Spleen (tissue), 11 donors: ENCODE results near the gene SHC2. TPM values are rescaled to one million over a fixed set of nuclear protein-coding genes. Genes with fewer than 3 reads are reported as not detected.
"Not testable (repeated sequence)": the region's sequence is repeated elsewhere in the genome, so short reads cannot be mapped to it uniquely, and the experiment has no call there.

Source experiments
- DNase-seq: peaks from one replicate; pipeline ENCODE4 v3.0.0-alpha.2; 2020
- H3K27ac ChIP-seq, 8 donors: fragments of 200-600 bp; sonication (generic) in 7 of 8; 1 replicate in 4 of 8; 2 replicates in 4 of 8; pipeline versions ENCODE4 v1.5.0 to v1.8.0; 2016 to 2021; ENCODE audit warnings: inconsistent platforms in 4 of 8, mild to moderate bottlenecking in 4 of 8, moderate library complexity in 1 of 8
- H3K27me3 ChIP-seq, 7 donors: fragments of 200-600 bp; sonication (generic) in 6 of 7; replicated peaks in 1 of 7; 1 replicate in 4 of 7; 2 replicates in 3 of 7; pipeline versions ENCODE4 v1.5.0 to v1.8.0; 2016 to 2021; ENCODE audit warnings: inconsistent platforms in 3 of 7, mild to moderate bottlenecking in 1 of 7
- H3K36me3 ChIP-seq, 6 donors: fragments of 200-600 bp; sonication (generic) in 5 of 6; 1 replicate in 4 of 6; 2 replicates in 2 of 6; pipeline versions ENCODE4 v1.5.0 to v1.8.0; 2016 to 2021; ENCODE audit warnings: inconsistent platforms in 2 of 6
- H3K4me1 ChIP-seq, 6 donors: fragments of 200-600 bp; sonication (generic) in 5 of 6; 1 replicate in 3 of 6; 2 replicates in 3 of 6; pipeline versions ENCODE4 v1.5.0 to v1.8.0; 2016 to 2021; ENCODE audit warnings: inconsistent platforms in 3 of 6
- H3K4me3 ChIP-seq, 8 donors: fragments of 200-600 bp; sonication (generic) in 7 of 8; 1 replicate in 4 of 8; 2 replicates in 4 of 8; pipeline versions ENCODE4 v1.5.0 to v1.8.0; 2016 to 2021; ENCODE audit warnings: inconsistent platforms in 4 of 8, mild to moderate bottlenecking in 4 of 8, moderate library complexity in 2 of 8
- H3K9me3 ChIP-seq, 8 donors: fragments of 200-600 bp; sonication (generic) in 7 of 8; 1 replicate in 4 of 8; 2 replicates in 4 of 8; pipeline versions ENCODE4 v1.5.0 to v1.8.0; 2016 to 2021; ENCODE audit warnings: inconsistent platforms in 4 of 8
- CTCF ChIP-seq, 11 experiments: fragments of 200-600 bp in 7 of 11; fragments of 450-650 bp in 4 of 11; sonication (generic) in 4 of 11; IDR thresholded peaks in 8 of 11; conservative IDR thresholded peaks in 3 of 11; 1 replicate in 7 of 11; 2 replicates in 4 of 11; pipeline versions ENCODE4 v1.4.0 to v1.8.0; 2016 to 2021; ENCODE audit warnings: antibody characterized with exemption in 11 of 11, inconsistent platforms in 4 of 11, mild to moderate bottlenecking in 1 of 11
- POLR2A ChIP-seq, 3 donors: fragments of 450-650 bp; IDR thresholded peaks; one replicate each; pipeline ENCODE4 v1.5.1; 2017; ENCODE audit warnings: antibody characterized with exemption in 3 of 3, mild to moderate bottlenecking in 1 of 3
- POLR2AphosphoS5 ChIP-seq, 3 donors: sonication (generic); formaldehyde crosslinking; IDR thresholded peaks; one replicate each; pipeline ENCODE4 v1.5.1; 2017; ENCODE audit warnings: antibody characterized with exemption in 3 of 3
- WGBS, 5 donors: extraction: QIAGEN DNeasy Blood & Tissue Kit in 3 of 5; methylation state at CpG; one replicate each; pipeline versions ENCODE4 v1.1.5 to v1.1.7; 2013 to 2018; 5-methylcytosine and 5-hydroxymethylcytosine counted together
- intact Hi-C: fragments of 100-400 bp; cut with DNase I; formaldehyde crosslinking; loops from one replicate; pipeline ENCODE4 v1.15.0; 2023; ENCODE audit warnings: low total_unique reads
- polyA plus RNA-seq, 3 donors: library from polyadenylated mRNA; stranded (reverse); fragments of 200-250 nt; gene quantifications; one replicate each; pipeline ENCODE4 v1.2.1, GENCODE V29; 2013
- total RNA-seq, 7 donors: library from RNA; depleted of rRNA in 3 of 7; stranded (reverse); fragments of >200 nt in 3 of 7; fragmentation: NEBNext Ultra II Directional in 4 of 7; extraction: Animal tissue kit (Norgen Biotek cat#: 25700) in 4 of 7; gene quantifications; one replicate each; pipeline versions ENCODE4 v1.1.0 to v1.2.1, GENCODE V29; 2016 to 2021
- donor health status: healthy with polysubstance abuse.
- donor health status: DM: no; HTN: no; CAD: no; lungs with moderate emphysema.
- donor health status: DM: no; HTN: no; CAD: no.
- donor health status: Bipolar disorder and iron deficiency.
- donor health status: healthy.
- donor health status: DM: no; HTN: no; CAD: no.
- donor health status: DM: yes; HTN: yes; CAD: no.

The SHC2 gene
- total and polyA plus RNA-seq, 10 donors: 19.6 to 123 (median 45.2) TPM

- no peak for TF ChIP-seq POLR2AphosphoS5 (IDR thresholded peaks at IDR 0.05)
- TF ChIP-seq POLR2A (IDR thresholded peaks at IDR 0.05): no peak
- TF ChIP-seq CTCF (IDR thresholded peaks at IDR 0.05 in 8 of 11, conservative IDR thresholded peaks at IDR 0.05 in 3 of 11): no peak
- H3K4me3 ChIP-seq: no peak overlapping the region
- DNase-seq: no peak
- no peak overlapping the region for H3K27ac ChIP-seq
- intact Hi-C loops: no loop called here
- peaks cover 0 to 39% (median 11%) of the 10 kb centered on the region in 7 donors for H3K27me3 ChIP-seq
- H3K36me3 ChIP-seq: no peaks in the 10 kb centered on the region
- WGBS, 5 donors: 72 to 78% (median 75%) methylated on average over 18 of the region's 18 CpGs
- H3K4me1 ChIP-seq: no peaks in the 10 kb centered on the region
- peaks cover 0 to 19% (median 0%) of the 10 kb centered on the region in 8 donors for H3K9me3 ChIP-seq
These were observed 63.5 kb downstream of the SHC2 start for GRCh38 chr19:397321-397720.

GRCh38 chr19:395467-395866, 65.4 kb downstream of the SHC2 start:
- Histone ChIP-seq H3K9me3 (peaks cover 0 to 19% (median 0%) of the 10 kb centered on the region in 8 donors), H3K27me3 (peaks cover 0 to 23% (median 0%) of the 10 kb centered on the region in 7 donors), H3K4me3 (no peak overlapping the region), H3K36me3 (no peaks in the 10 kb centered on the region), H3K4me1 (no peaks in the 10 kb centered on the region), H3K27ac (no peak overlapping the region)
- intact Hi-C loops: no loop called here
- 79 to 89% (median 85%) methylated on average over 5 of the region's 5 CpGs for WGBS, 5 donors
- no peak for DNase-seq
- TF ChIP-seq CTCF (IDR thresholded peaks at IDR 0.05 in 8 of 11, conservative IDR thresholded peaks at IDR 0.05 in 3 of 11) (no peak), POLR2A (IDR thresholded peaks at IDR 0.05) (no peak), POLR2AphosphoS5 (IDR thresholded peaks at IDR 0.05) (no peak)

GRCh38 chr19:394857-395256, 66.0 kb downstream of the SHC2 start:
- DNase-seq, H3K4me1 ChIP-seq, H3K4me3 ChIP-seq, H3K36me3 ChIP-seq, H3K27ac ChIP-seq, intact Hi-C loops: not testable (repeated sequence)
- WGBS, 5 donors: 92 to 97% (median 95%) methylated on average over 1 of the region's 1 CpG
- Histone ChIP-seq H3K27me3 (peaks cover 0 to 24% (median 0%) of the 10 kb centered on the region in 7 donors), H3K9me3 (peaks cover 0 to 19% (median 0%) of the 10 kb centered on the region in 8 donors)

GRCh38 chr19:393560-393959, 67.3 kb downstream of the SHC2 start:
- H3K4me3 ChIP-seq, intact Hi-C loops, H3K36me3 ChIP-seq, DNase-seq, H3K27ac ChIP-seq, H3K4me1 ChIP-seq: not testable (repeated sequence)
- Histone ChIP-seq H3K9me3 (peaks cover 0 to 19% (median 0%) of the 10 kb centered on the region in 8 donors), H3K27me3 (peaks cover 0 to 26% (median 3%) of the 10 kb centered on the region in 7 donors)

GRCh38 chr19:392375-392970, 68.4 kb downstream of the SHC2 start:
- 52 to 63% (median 57%) methylated on average over 15 to 17 of the region's 17 CpGs for WGBS, 5 donors
- Histone ChIP-seq H3K4me1 (no peaks in the 10 kb centered on the region), H3K36me3 (no peaks in the 10 kb centered on the region), H3K27ac (no peak overlapping the region), H3K9me3 (peaks cover 0 to 19% (median 0%) of the 10 kb centered on the region in 8 donors), H3K27me3 (peaks cover 0 to 23% (median 4%) of the 10 kb centered on the region in 7 donors), H3K4me3 (no peak overlapping the region)
- no peak for TF ChIP-seq CTCF (IDR thresholded peaks at IDR 0.05 in 8 of 11, conservative IDR thresholded peaks at IDR 0.05 in 3 of 11)
- no peak for TF ChIP-seq POLR2A (IDR thresholded peaks at IDR 0.05)
- no peak for TF ChIP-seq POLR2AphosphoS5 (IDR thresholded peaks at IDR 0.05)
- peak; percentile 27 for DNase-seq
- intact Hi-C loops: no loop called here
